Fibroblast of lung (primary cell): ENCODE measurements around the gene TRIM44. TPM values are rescaled to one million over a fixed set of nuclear protein-coding genes. Genes with fewer than 3 reads are reported as not detected.
"Not testable (repeated sequence)": the region's sequence is repeated elsewhere in the genome, so short reads cannot be mapped to it uniquely, and the experiment has no call there.

ENCODE experiments used
- DNase-seq, 2 donors: peaks; one replicate each; pipeline versions ENCODE4 v3.0.0 to v3.0.0-alpha.2; 2010; ENCODE audit warnings: low read depth in 2 of 2
- H2AFZ ChIP-seq: 2 replicates; pipeline ENCODE4 v1.5.1; 2012; ENCODE audit warnings: low read length, control low read depth, inconsistent platforms
- H3K27ac ChIP-seq: 2 replicates; pipeline ENCODE4 v1.5.1; 2011; ENCODE audit warnings: low read length, control low read depth; ENCODE audit not compliant: insufficient read depth
- H3K27me3 ChIP-seq: 2 replicates; pipeline ENCODE4 v1.5.1; 2011; ENCODE audit warnings: mild to moderate bottlenecking, low read length; ENCODE audit not compliant: control insufficient read depth, insufficient read depth
- H3K36me3 ChIP-seq: 2 replicates; pipeline ENCODE4 v1.5.1; 2011; ENCODE audit warnings: low read length; ENCODE audit not compliant: control insufficient read depth, insufficient read depth
- H3K4me1 ChIP-seq: 2 replicates; pipeline ENCODE4 v1.5.1; 2011; ENCODE audit warnings: low read length; ENCODE audit not compliant: control insufficient read depth, insufficient read depth; ENCODE audit errors: extremely low read depth
- H3K4me2 ChIP-seq: 2 replicates; pipeline ENCODE4 v1.5.1; 2011; ENCODE audit warnings: low read length, control low read depth; ENCODE audit not compliant: insufficient read depth; ENCODE audit errors: extremely low read depth
- H3K4me3 ChIP-seq, 4 experiments: fragments of 200-600 bp in 1 of 4; sonication (generic) in 1 of 4; replicated peaks in 1 of 4; 2 replicates each; pipeline ENCODE4 v1.5.1; 2011 to 2016; ENCODE audit warnings: low read length in 4 of 4, low read depth in 3 of 4, mild to moderate bottlenecking in 3 of 4, control low read depth in 2 of 4, inconsistent platforms in 1 of 4, mixed read lengths in 1 of 4; ENCODE audit not compliant: insufficient read depth in 1 of 4; ENCODE audit errors: control extremely low read depth in 1 of 4
- H3K79me2 ChIP-seq: 2 replicates; pipeline ENCODE4 v1.5.1; 2012; ENCODE audit warnings: mild to moderate bottlenecking, low read length, inconsistent platforms; ENCODE audit not compliant: control insufficient read depth, insufficient read depth
- H3K9ac ChIP-seq: 2 replicates; pipeline ENCODE4 v1.5.1; 2011; ENCODE audit warnings: mild to moderate bottlenecking, low read length, control low read depth; ENCODE audit not compliant: insufficient read depth
- H3K9me3 ChIP-seq: 2 replicates; pipeline ENCODE4 v1.5.1; 2012; ENCODE audit warnings: low read depth, low read length; ENCODE audit not compliant: control insufficient read depth, insufficient read depth
- H4K20me1 ChIP-seq: 2 replicates; pipeline ENCODE4 v1.5.1; 2011; ENCODE audit warnings: low read length; ENCODE audit not compliant: control insufficient read depth, insufficient read depth; ENCODE audit errors: extremely low read depth
- EZH2 ChIP-seq: IDR thresholded peaks from 2 replicates; pipeline ENCODE4 v1.5.1; 2012; ENCODE audit warnings: low read length, control low read depth, mild to moderate bottlenecking; ENCODE audit errors: missing control alignments
- polyA plus RNA-seq, 2 donors: library from polyadenylated mRNA; depleted of rRNA in 1 of 2; stranded (reverse) in 1 of 2; unstranded in 1 of 2; fragments of >200 nt; gene quantifications; 2 replicates each; pipeline ENCODE4 v1.2.1, GENCODE V29; 2011 to 2012; ENCODE audit warnings: missing spikeins in 1 of 2
- total RNA-seq: library from RNA; depleted of rRNA; stranded (reverse); fragments of >200 nt; gene quantifications from 2 replicates; pipeline ENCODE4 v1.2.1, GENCODE V29; 2014
- TF ChIP-seq, protein P1 (sequence below), 2 donors: IDR thresholded peaks in 1 of 2; conservative IDR thresholded peaks in 1 of 2; 1 replicate in 1 of 2; 2 replicates in 1 of 2; pipeline ENCODE4 v1.5.1; 2011 to 2012; ENCODE audit warnings: low read length in 2 of 2, control low read depth in 1 of 2, inconsistent platforms in 1 of 2, low read depth in 1 of 2, mild to moderate bottlenecking in 1 of 2

TRIM44 gene
- total and polyA plus RNA-seq, 2 donors (not counting 1 experiment from before 2014, with no cell fraction given), result 10.4 to 78.3 TPM

- Histone ChIP-seq H3K4me1 (no peaks in the 10 kb centered on the region), H3K4me3 (no peak overlapping the region), H3K27me3 (peaks cover 9% of the 10 kb centered on the region)
These were observed 195.3 kb downstream of the TRIM44 start for GRCh38 chr11:35857922-35858321.

DNA sequence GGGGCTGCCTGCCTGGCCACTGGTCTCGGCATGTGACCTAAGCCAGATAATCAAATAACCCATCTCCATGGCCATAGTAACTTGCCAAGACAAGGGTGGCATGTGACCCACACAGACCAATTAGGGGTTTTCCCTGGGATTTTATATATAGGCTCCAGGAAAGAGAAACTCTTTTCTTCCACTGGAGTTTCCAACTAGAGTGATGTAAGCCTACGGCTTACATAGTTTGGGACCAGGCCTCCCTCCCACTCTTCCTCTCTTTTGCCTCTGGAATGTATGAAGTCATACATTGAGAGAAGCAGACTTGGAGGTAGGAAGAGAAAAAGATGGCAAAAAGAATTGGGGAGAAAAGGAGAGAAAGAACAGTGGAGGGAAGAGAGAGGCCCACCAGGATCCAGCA is 196.7 kb downstream of the TRIM44 start:
- H3K27ac ChIP-seq, result no peak overlapping the region
- H3K36me3 ChIP-seq, result no peaks in the 10 kb centered on the region
- TF ChIP-seq, protein P1, sequence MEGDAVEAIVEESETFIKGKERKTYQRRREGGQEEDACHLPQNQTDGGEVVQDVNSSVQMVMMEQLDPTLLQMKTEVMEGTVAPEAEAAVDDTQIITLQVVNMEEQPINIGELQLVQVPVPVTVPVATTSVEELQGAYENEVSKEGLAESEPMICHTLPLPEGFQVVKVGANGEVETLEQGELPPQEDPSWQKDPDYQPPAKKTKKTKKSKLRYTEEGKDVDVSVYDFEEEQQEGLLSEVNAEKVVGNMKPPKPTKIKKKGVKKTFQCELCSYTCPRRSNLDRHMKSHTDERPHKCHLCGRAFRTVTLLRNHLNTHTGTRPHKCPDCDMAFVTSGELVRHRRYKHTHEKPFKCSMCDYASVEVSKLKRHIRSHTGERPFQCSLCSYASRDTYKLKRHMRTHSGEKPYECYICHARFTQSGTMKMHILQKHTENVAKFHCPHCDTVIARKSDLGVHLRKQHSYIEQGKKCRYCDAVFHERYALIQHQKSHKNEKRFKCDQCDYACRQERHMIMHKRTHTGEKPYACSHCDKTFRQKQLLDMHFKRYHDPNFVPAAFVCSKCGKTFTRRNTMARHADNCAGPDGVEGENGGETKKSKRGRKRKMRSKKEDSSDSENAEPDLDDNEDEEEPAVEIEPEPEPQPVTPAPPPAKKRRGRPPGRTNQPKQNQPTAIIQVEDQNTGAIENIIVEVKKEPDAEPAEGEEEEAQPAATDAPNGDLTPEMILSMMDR (conservative IDR thresholded peaks at IDR 0.05 in 1 of 2, IDR thresholded peaks at IDR 0.05 in 1 of 2; ENCODE audit: low read depth in 1 of 2, low read length in 2 of 2), result no peak
- TF ChIP-seq EZH2, result no peak
- no peak overlapping the region for H3K4me2 ChIP-seq
- H2AFZ ChIP-seq, result no peak overlapping the region
- peaks cover 9% of the 10 kb centered on the region for H3K27me3 ChIP-seq
- no peaks in the 10 kb centered on the region for H3K79me2 ChIP-seq
- no peaks in the 10 kb centered on the region for H4K20me1 ChIP-seq
- no peak overlapping the region for H3K9ac ChIP-seq
- H3K4me3 ChIP-seq, result no peak overlapping the region
- H3K9me3 ChIP-seq, result no peaks in the 10 kb centered on the region
- H3K4me1 ChIP-seq, result no peaks in the 10 kb centered on the region
- DNase-seq, result peak in 1 of 2 donors; percentile 40

More at GRCh38 chr11:35857922-35858321, 195.3 kb downstream of the TRIM44 start:
- no peak overlapping the region for H2AFZ ChIP-seq
- no peak overlapping the region for H3K9ac ChIP-seq
- no peaks in the 10 kb centered on the region for H3K79me2 ChIP-seq
- H3K27ac ChIP-seq, result no peak overlapping the region
- no peaks in the 10 kb centered on the region for H3K9me3 ChIP-seq
- DNase-seq, result no peak
- no peak overlapping the region for H3K4me2 ChIP-seq
- H3K36me3 ChIP-seq, result no peaks in the 10 kb centered on the region
- TF ChIP-seq, protein P1 (conservative IDR thresholded peaks at IDR 0.05 in 1 of 2, IDR thresholded peaks at IDR 0.05 in 1 of 2; ENCODE audit: low read depth in 1 of 2, low read length in 2 of 2), result no peak
- no peak for TF ChIP-seq EZH2
- H4K20me1 ChIP-seq, result no peaks in the 10 kb centered on the region

DNA sequence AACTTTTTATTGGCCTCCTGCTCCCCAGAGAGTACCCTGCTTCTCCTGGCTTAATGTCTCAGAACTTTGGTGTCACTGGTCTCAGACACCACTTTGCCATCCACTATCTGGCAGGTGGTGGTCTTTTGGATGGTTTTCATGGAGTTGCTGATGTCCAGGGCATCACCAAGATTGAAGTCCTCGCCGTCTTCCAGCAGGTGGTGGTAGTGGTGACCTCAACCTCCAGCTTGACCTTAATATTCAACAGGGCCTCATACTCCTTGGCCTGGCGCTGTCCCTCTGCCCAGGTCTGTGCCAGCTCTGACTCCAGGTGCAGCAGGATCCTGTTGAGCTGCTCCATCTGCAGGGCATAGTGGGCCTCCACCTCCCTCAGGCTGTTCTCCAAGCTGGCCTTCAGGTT is 197.6 kb downstream of the TRIM44 start:
- not testable (repeated sequence) for H3K36me3 ChIP-seq, H3K9me3 ChIP-seq, H3K4me3 ChIP-seq, H3K9ac ChIP-seq, H3K4me1 ChIP-seq, H3K4me2 ChIP-seq, H3K79me2 ChIP-seq, H3K27me3 ChIP-seq, H4K20me1 ChIP-seq, H3K27ac ChIP-seq, DNase-seq, H2AFZ ChIP-seq
